OCI-LY3 (cell line): ENCODE measurements around the gene KTN1.

ENCODE experiments used
- CTCF ChIP-seq: fragments of 200-600, 300-600 bp; sonication (generic); IDR thresholded peaks from 2 replicates; pipeline ENCODE4 v1.5.1; 2014; ENCODE audit warnings: antibody characterized with exemption, low read length, low read depth
- EZH2phosphoT487 ChIP-seq: fragments of 200-600 bp; shearing (Covaris generic); IDR thresholded peaks from 2 replicates; pipeline ENCODE4 v1.6.1; 2018; ENCODE audit warnings: antibody characterized with exemption, mixed run types, low read depth

- TF ChIP-seq CTCF (no peak), EZH2phosphoT487 (no peak)
These were observed 25.0 kb downstream of the KTN1 start for GRCh38 chr14:55604900-55605418.
